GM12878 (cell line): Measurements from ENCODE around the gene NSMCE1. TPM values are rescaled to one million over a fixed set of nuclear protein-coding genes. Genes with fewer than 3 reads are reported as not detected.
A peak's percentile ranks its signal among the peaks of the same experiment; 100 is the strongest.

Experiments
- ATAC-seq: fragments of 200-7000 bp; cut with Tn5 transposase; 3 replicates; pipeline ENCODE4 v1.9.1; 2020; ENCODE audit warnings: mild to moderate bottlenecking, moderate library complexity
- BruUV-seq: library from RNA; stranded (reverse); fragments of 400-500 nt; replicated peaks from 2 replicates; lab custom pipeline; 2021; lab: Mats Ljungman, UMichigan
- CTCF ChIA-PET: fragments of 300-600 bp; sonication (Branson Sonifier 250); formaldehyde crosslinking; extraction: SDS; loops from one replicate; lab custom pipeline; 2021; ENCODE audit warnings: inconsistent platforms; lab: Yijun Ruan, JAX
- POLR2A ChIA-PET: fragments of 350-600 bp; formaldehyde crosslinking; extraction: SDS; loops from one replicate; lab custom pipeline; 2021; ENCODE audit warnings: inconsistent platforms; lab: Charles Lee
- RAD21 ChIA-PET: fragments of 300-600 bp; sonication (Branson Sonifier 250); formaldehyde crosslinking; loops from one replicate; lab custom pipeline; 2023; ENCODE audit warnings: antibody characterized with exemption; ENCODE audit not compliant: unreplicated experiment; lab: Charles Lee
- SMC1A ChIA-PET: fragments of 300-600 bp; sonication (Branson Sonifier 250); formaldehyde crosslinking; loops from one replicate; lab custom pipeline; 2023; ENCODE audit not compliant: unreplicated experiment, uncharacterized antibody; lab: Charles Lee
- DNase-seq: peaks from one replicate; pipeline ENCODE4 v3.0.0-alpha.2; 2011; ENCODE audit warnings: low read depth, low spot score
- FAIRE-seq: peaks from 3 replicates; lab custom pipeline; 2011; peaks lifted over from hg19 to GRCh38; lab: Jason Lieb, UNC
- H2AFZ ChIP-seq: 2 replicates; pipeline ENCODE4 v1.6.0; 2011; ENCODE audit warnings: low read depth, low read length, control low read depth; ENCODE audit not compliant: control insufficient read depth
- H3K27ac ChIP-seq: 2 replicates; pipeline ENCODE4 v1.5.1; 2011; ENCODE audit warnings: control low read depth; ENCODE audit not compliant: control insufficient read depth, insufficient read depth
- H3K27me3 ChIP-seq, 2 experiments: replicated peaks in 1 of 2; 2 replicates each; pipeline versions ENCODE4 v1.6.0 to v1.6.1; 2011; ENCODE audit warnings: low read length in 1 of 2; ENCODE audit not compliant: control insufficient read depth in 2 of 2, insufficient read depth in 2 of 2
- H3K36me3 ChIP-seq, 2 experiments: 2 replicates each; pipeline ENCODE4 v1.5.1; 2011; ENCODE audit warnings: low read length in 1 of 2; ENCODE audit not compliant: control insufficient read depth in 2 of 2, insufficient read depth in 2 of 2
- H3K4me1 ChIP-seq: 2 replicates; pipeline ENCODE4 v1.6.1; 2011; ENCODE audit warnings: mild to moderate bottlenecking, low read length, moderate library complexity, mixed read lengths; ENCODE audit not compliant: control insufficient read depth, insufficient read depth
- H3K4me2 ChIP-seq: 2 replicates; pipeline ENCODE4 v1.6.0; 2011; ENCODE audit warnings: control low read depth; ENCODE audit not compliant: control insufficient read depth, insufficient read depth
- H3K4me3 ChIP-seq: fragments of 200-600 bp; sonication (generic); 2 replicates; pipeline ENCODE4 v1.5.1; 2016
- H3K79me2 ChIP-seq: 2 replicates; pipeline ENCODE4 v1.6.0; 2011; ENCODE audit warnings: low read length; ENCODE audit not compliant: control insufficient read depth, insufficient read depth
- H3K9ac ChIP-seq: 2 replicates; pipeline ENCODE4 v1.8.0; 2011; ENCODE audit warnings: low read length, control low read depth, mixed read lengths; ENCODE audit not compliant: control insufficient read depth, insufficient read depth
- H3K9me3 ChIP-seq: replicated peaks from 3 replicates; pipeline ENCODE4 v1.5.1; 2011; ENCODE audit warnings: mild to moderate bottlenecking, low read length; ENCODE audit not compliant: control insufficient read depth, insufficient read depth
- H4K20me1 ChIP-seq: 2 replicates; pipeline ENCODE4 v1.6.0; 2011; ENCODE audit not compliant: control insufficient read depth, insufficient read depth
- ATF7 ChIP-seq: fragments of 450-650 bp; IDR thresholded peaks from 2 replicates; pipeline ENCODE4 v1.6.1; 2016; ENCODE audit warnings: low read depth, mild to moderate bottlenecking
- CEBPB ChIP-seq, 2 experiments: fragments of 150-350 bp in 1 of 2; IDR thresholded peaks; 2 replicates each; pipeline ENCODE4 v1.6.1; 2012 to 2014; ENCODE audit warnings: low read depth in 2 of 2, low read length in 2 of 2, borderline replicate concordance in 1 of 2, inconsistent platforms in 1 of 2
- CREB1 ChIP-seq: IDR thresholded peaks from 2 replicates; pipeline ENCODE4 v1.6.1; 2012; ENCODE audit warnings: low read depth, mild to moderate bottlenecking, inconsistent platforms
- DPF2 ChIP-seq: fragments of 450-650 bp; IDR thresholded peaks from 2 replicates; pipeline ENCODE4 v1.6.1; 2017; ENCODE audit warnings: mild to moderate bottlenecking
- HDAC2 ChIP-seq: fragments of 200-600 bp; sonication (generic); IDR thresholded peaks from 2 replicates; pipeline ENCODE4 v1.6.1; 2017
- HDAC6 ChIP-seq: fragments of 200-600 bp; sonication (generic); IDR thresholded peaks from one replicate; pipeline ENCODE4 v1.8.0; 2017; ENCODE audit warnings: antibody characterized with exemption; ENCODE audit not compliant: unreplicated experiment
- IRF3 ChIP-seq: fragments of 450-650 bp; IDR thresholded peaks from 2 replicates; pipeline ENCODE4 v1.6.1; 2014; ENCODE audit warnings: mild to moderate bottlenecking
- PBX3 ChIP-seq: IDR thresholded peaks from 2 replicates; pipeline ENCODE4 v1.6.1; 2011; ENCODE audit warnings: mild to moderate bottlenecking, low read depth, low read length, moderate library complexity; ENCODE audit not compliant: insufficient replicate concordance
- RAD51 ChIP-seq: fragments of 450-650 bp; IDR thresholded peaks from 2 replicates; pipeline ENCODE4 v1.6.1; 2016; ENCODE audit warnings: moderate library complexity, mild to moderate bottlenecking, inconsistent platforms
- RCOR1 ChIP-seq: conservative IDR thresholded peaks from 2 replicates; pipeline ENCODE4 v1.6.1; 2012; ENCODE audit warnings: low read depth, low read length, improper control_type of control experiment
- RFX5 ChIP-seq: IDR thresholded peaks from 2 replicates; pipeline ENCODE4 v1.6.1; 2011; ENCODE audit warnings: low read depth, low read length, improper control_type of control experiment
- SRF ChIP-seq, 2 experiments: IDR thresholded peaks; 2 replicates each; pipeline ENCODE4 v1.6.1; 2011; ENCODE audit warnings: low read depth in 2 of 2, low read length in 2 of 2, mild to moderate bottlenecking in 1 of 2, moderate library complexity in 1 of 2
- TCF7 ChIP-seq: IDR thresholded peaks from 2 replicates; pipeline ENCODE4 v1.6.1; 2014; ENCODE audit warnings: antibody characterized with exemption, borderline replicate concordance
- WGBS: methylation state at CpG from one replicate; pipeline ENCODE4 v1.1.6; 2016; ENCODE audit warnings: low lambda C conversion rate; ENCODE audit not compliant: insufficient replicate concordance, insufficient coverage; ENCODE audit errors: missing lambda C conversion rate; 5-methylcytosine and 5-hydroxymethylcytosine counted together
- in situ Hi-C: fragments of 300-500 bp; cut with MboI; formaldehyde crosslinking; loops from 9 replicates; pipeline ENCODE4 v1.14.3; 2018; ENCODE audit warnings: mixed read lengths
- intact Hi-C: fragments of 100-400 bp; cut with micrococcal nuclease; formaldehyde crosslinking; loops from one replicate; pipeline ENCODE4 v1.14.2; 2022; ENCODE audit not compliant: unreplicated experiment
- polyA plus RNA-seq, 11 experiments: library from polyadenylated mRNA; depleted of rRNA in 4 of 11; unstranded in 6 of 11; stranded (reverse) in 5 of 11; fragments of >200 nt; fragmentation: Nextera tagmentation in 4 of 11; fragmentation: Illumina TruSeq in 1 of 11; extraction: Ambion mirVana in 4 of 11; extraction: Trizol in 1 of 11; gene quantifications; 1 replicate in 1 of 11; 2 replicates in 10 of 11; pipeline versions ENCODE4 v1.2.1 to v1.2.3, GENCODE V29; 2011 to 2016; ENCODE audit warnings: inconsistent platforms in 2 of 11, missing spikeins in 2 of 11, low read depth in 1 of 11
- total RNA-seq, 4 experiments: library from RNA; depleted of rRNA in 3 of 4; stranded (reverse); fragments of >200 nt in 3 of 4; fragmentation: Illumina TruSeq in 1 of 4; extraction: Trizol in 1 of 4; gene quantifications; 2 replicates each; pipeline versions ENCODE4 v1.2.1 to v1.2.3, GENCODE V29; 2013 to 2021
- TF ChIP-seq, protein P1 (sequence below): IDR thresholded peaks from 2 replicates; pipeline ENCODE4 v1.6.1; 2012; ENCODE audit warnings: low read depth, low read length, improper control_type of control experiment
- TF ChIP-seq, protein P2 (sequence below): fragments of 450-650 bp; formaldehyde crosslinking; IDR thresholded peaks from 2 replicates; pipeline ENCODE4 v1.4.0; 2020; ENCODE audit warnings: mild to moderate bottlenecking, moderate library complexity

Gene NSMCE1
- total and polyA plus RNA-seq, 10 of the 15 experiments (the other 5 are each of a cell fraction or from before 2014, with no cell fraction given): 54.0 to 214 (median 71.4) TPM

- ATAC-seq (peak; percentile 61), FAIRE-seq (peak; percentile 13), DNase-seq (peak; percentile 66)
- Histone ChIP-seq H3K79me2 (no peaks in the 10 kb centered on the region), H3K9me3 (no peaks in the 10 kb centered on the region), H3K36me3 (peaks cover 1 to 3% of the 10 kb centered on the region in 2 experiments), H2AFZ (no peak overlapping the region), H4K20me1 (no peaks in the 10 kb centered on the region), H3K27ac (no peak overlapping the region; the same call in 1 of the 2 replicates), H3K27me3 (no peaks in the 10 kb centered on the region), H3K9ac (no peak overlapping the region; the same call in 1 of the 2 replicates), H3K4me1 (peaks cover 48% of the 10 kb centered on the region), H3K4me3 (no peak overlapping the region), H3K4me2 (peak overlapping the region; percentile 53)
- no TSS peak for BruUV-seq
- ChIA-PET POLR2A (interaction anchor here (0.6 to 1.1 kb wide), 3 partner anchors 10 to 135 kb away, joined by 3 to 4 read pairs (median 4); no protein-coding TSS in a partner anchor), RAD21 (interaction anchor here (0.8 to 2.4 kb wide), 17 partner anchors 11 to 219 kb away, joined by 3 to 13 read pairs (median 5); partner anchors contain the start of gene KDM8), CTCF (interaction anchor here (0.6 to 11.7 kb wide), 14 partner anchors 16 to 224 kb away, joined by 3 to 259 read pairs (median 4); no protein-coding TSS in a partner anchor), SMC1A (interaction anchor here (0.6 to 2.3 kb wide), 13 partner anchors 26 to 169 kb away, joined by 3 to 14 read pairs (median 4); partner anchors contain the start of gene KDM8)
- in situ Hi-C loops (loop anchor here (5.0 kb wide), 2 partner anchors 140 to 225 kb away; no protein-coding TSS in a partner anchor), intact Hi-C loops (no loop called here)
- 44% methylated on average over 26 of the region's 26 CpGs for WGBS
- TF ChIP-seq TCF7 (no peak), CREB1 (no peak), ATF7 (peak; percentile 35; the same call in 1 of the 2 replicates), PBX3 (no peak), HDAC2 (no peak), DPF2 (0 out of 2 replicates have a peak, but pooled peaks have one; percentile 38), SRF (IDR thresholded peaks at IDR 0.05; ENCODE audit: low read depth in 2 of 2, low read length in 2 of 2) (no peak), RCOR1 (no peak), RAD51 (no peak), HDAC6 (no peak), IRF3 (no peak), CEBPB (IDR thresholded peaks at IDR 0.05; ENCODE audit: borderline replicate concordance in 1 of 2, low read depth in 2 of 2, low read length in 2 of 2) (no peak), RFX5 (no peak)
- TF ChIP-seq, protein P1, sequence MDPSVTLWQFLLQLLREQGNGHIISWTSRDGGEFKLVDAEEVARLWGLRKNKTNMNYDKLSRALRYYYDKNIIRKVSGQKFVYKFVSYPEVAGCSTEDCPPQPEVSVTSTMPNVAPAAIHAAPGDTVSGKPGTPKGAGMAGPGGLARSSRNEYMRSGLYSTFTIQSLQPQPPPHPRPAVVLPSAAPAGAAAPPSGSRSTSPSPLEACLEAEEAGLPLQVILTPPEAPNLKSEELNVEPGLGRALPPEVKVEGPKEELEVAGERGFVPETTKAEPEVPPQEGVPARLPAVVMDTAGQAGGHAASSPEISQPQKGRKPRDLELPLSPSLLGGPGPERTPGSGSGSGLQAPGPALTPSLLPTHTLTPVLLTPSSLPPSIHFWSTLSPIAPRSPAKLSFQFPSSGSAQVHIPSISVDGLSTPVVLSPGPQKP: no peak
- TF ChIP-seq, protein P2, sequence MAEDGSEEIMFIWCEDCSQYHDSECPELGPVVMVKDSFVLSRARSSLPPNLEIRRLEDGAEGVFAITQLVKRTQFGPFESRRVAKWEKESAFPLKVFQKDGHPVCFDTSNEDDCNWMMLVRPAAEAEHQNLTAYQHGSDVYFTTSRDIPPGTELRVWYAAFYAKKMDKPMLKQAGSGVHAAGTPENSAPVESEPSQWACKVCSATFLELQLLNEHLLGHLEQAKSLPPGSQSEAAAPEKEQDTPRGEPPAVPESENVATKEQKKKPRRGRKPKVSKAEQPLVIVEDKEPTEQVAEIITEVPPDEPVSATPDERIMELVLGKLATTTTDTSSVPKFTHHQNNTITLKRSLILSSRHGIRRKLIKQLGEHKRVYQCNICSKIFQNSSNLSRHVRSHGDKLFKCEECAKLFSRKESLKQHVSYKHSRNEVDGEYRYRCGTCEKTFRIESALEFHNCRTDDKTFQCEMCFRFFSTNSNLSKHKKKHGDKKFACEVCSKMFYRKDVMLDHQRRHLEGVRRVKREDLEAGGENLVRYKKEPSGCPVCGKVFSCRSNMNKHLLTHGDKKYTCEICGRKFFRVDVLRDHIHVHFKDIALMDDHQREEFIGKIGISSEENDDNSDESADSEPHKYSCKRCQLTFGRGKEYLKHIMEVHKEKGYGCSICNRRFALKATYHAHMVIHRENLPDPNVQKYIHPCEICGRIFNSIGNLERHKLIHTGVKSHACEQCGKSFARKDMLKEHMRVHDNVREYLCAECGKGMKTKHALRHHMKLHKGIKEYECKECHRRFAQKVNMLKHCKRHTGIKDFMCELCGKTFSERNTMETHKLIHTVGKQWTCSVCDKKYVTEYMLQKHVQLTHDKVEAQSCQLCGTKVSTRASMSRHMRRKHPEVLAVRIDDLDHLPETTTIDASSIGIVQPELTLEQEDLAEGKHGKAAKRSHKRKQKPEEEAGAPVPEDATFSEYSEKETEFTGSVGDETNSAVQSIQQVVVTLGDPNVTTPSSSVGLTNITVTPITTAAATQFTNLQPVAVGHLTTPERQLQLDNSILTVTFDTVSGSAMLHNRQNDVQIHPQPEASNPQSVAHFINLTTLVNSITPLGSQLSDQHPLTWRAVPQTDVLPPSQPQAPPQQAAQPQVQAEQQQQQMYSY: no peak
These were observed 36.3 kb downstream of the NSMCE1 start for GRCh38 chr16:27232061-27232900.
